SH-SY5Y (cell line): ENCODE results near the gene SPACA7.

ENCODE experiments used
- GATA2 ChIP-seq: IDR thresholded peaks from 2 replicates; pipeline ENCODE4 v1.6.1; 2011; ENCODE audit warnings: mild to moderate bottlenecking, low read depth, low read length
- GATA3 ChIP-seq: IDR thresholded peaks from 2 replicates; pipeline ENCODE4 v1.6.1; 2011; ENCODE audit warnings: low read depth, mild to moderate bottlenecking, low read length, moderate library complexity

DNA sequence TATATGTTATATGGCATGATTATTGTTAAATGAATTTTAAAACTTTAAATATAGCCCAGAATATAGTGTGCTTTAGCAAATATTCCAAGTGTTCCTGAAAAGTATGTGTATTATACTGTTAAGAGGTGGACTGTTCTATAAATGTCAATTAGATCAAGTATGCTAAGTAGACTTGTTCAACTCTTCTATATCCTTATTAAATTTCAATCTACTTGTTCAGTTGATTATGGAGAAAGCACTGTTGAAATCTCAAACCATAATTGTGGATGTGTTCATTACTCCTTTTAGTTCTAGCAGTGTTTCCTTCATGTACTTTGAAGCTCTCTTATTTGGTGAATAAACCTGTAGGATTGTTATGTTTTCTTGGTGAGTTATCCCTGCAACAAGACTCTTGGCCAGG is 52.5 kb downstream of the SPACA7 start:
- TF ChIP-seq GATA2 (no peak), GATA3 (no peak)
